Skeletal muscle satellite cell (primary cell): ENCODE data around the gene CAPZA1.
"Not testable (repeated sequence)": the region's sequence is repeated elsewhere in the genome, so short reads cannot be mapped to it uniquely, and the experiment has no call there.

ENCODE experiments used
- H3K27me3 ChIP-seq: 2 replicates; pipeline ENCODE4 v1.7.0; 2013; ENCODE audit warnings: low read length; ENCODE audit not compliant: control insufficient read depth, insufficient read depth
- H3K36me3 ChIP-seq: 2 replicates; pipeline ENCODE4 v1.7.0; 2013; ENCODE audit warnings: mild to moderate bottlenecking, control low read depth, low read length; ENCODE audit not compliant: insufficient read depth
- H3K4me1 ChIP-seq: 2 replicates; pipeline ENCODE4 v1.7.0; 2013; ENCODE audit warnings: low read length; ENCODE audit not compliant: control insufficient read depth, insufficient read depth
- H3K4me2 ChIP-seq: 2 replicates; pipeline ENCODE4 v1.7.0; 2013; ENCODE audit warnings: mild to moderate bottlenecking, low read length
- H3K4me3 ChIP-seq: 2 replicates; pipeline ENCODE4 v1.7.0; 2013; ENCODE audit warnings: low read length
- H3K9ac ChIP-seq: 2 replicates; pipeline ENCODE4 v1.7.0; 2013; ENCODE audit warnings: mild to moderate bottlenecking, low read depth, low read length, moderate library complexity
- H3K9me3 ChIP-seq: replicated peaks from 2 replicates; pipeline ENCODE4 v1.7.0; 2013; ENCODE audit warnings: mild to moderate bottlenecking, control low read depth, low read length

CAPZA1 gene

GRCh38 chr1:112605633-112606327 lies 13.9 kb upstream of the CAPZA1 start:
- no peaks in the 10 kb centered on the region for H3K27me3 ChIP-seq
- no peak overlapping the region for H3K4me3 ChIP-seq
- no peak overlapping the region for H3K4me2 ChIP-seq
- peaks cover 33% of the 10 kb centered on the region for H3K36me3 ChIP-seq
- H3K9me3 ChIP-seq = no peaks in the 10 kb centered on the region
- no peak overlapping the region for H3K9ac ChIP-seq
- H3K4me1 ChIP-seq = no peaks in the 10 kb centered on the region

GRCh38 chr1:112614460-112615065 lies 5.1 kb upstream of the CAPZA1 start:
- H3K4me1 ChIP-seq = peaks cover 15% of the 10 kb centered on the region
- H3K9ac ChIP-seq = peak overlapping the region; percentile 41
- peaks cover 25% of the 10 kb centered on the region for H3K36me3 ChIP-seq

GRCh38 chr1:112618114-112618720 lies 1.4 kb upstream of the CAPZA1 start:
- no peaks in the 10 kb centered on the region for H3K9me3 ChIP-seq
- H3K4me2 ChIP-seq = peak overlapping the region; percentile 99
- peak overlapping the region; percentile 92 for H3K4me3 ChIP-seq
- H3K4me1 ChIP-seq = peaks cover 30% of the 10 kb centered on the region
- H3K9ac ChIP-seq = peak overlapping the region; percentile 100
- peaks cover 5% of the 10 kb centered on the region for H3K36me3 ChIP-seq
- no peaks in the 10 kb centered on the region for H3K27me3 ChIP-seq

More at GRCh38 chr1:112614460-112615065, 5.1 kb upstream of the CAPZA1 start:
- Histone ChIP-seq H3K27me3 (no peaks in the 10 kb centered on the region), H3K9me3 (no peaks in the 10 kb centered on the region), H3K4me3 (no peak overlapping the region), H3K4me2 (no peak overlapping the region)

- H3K36me3 ChIP-seq = no peaks in the 10 kb centered on the region
- no peaks in the 10 kb centered on the region for H3K9me3 ChIP-seq
- H3K4me3 ChIP-seq = peak within 1 kb of the TSS; percentile 92
- peak within 1 kb of the TSS; percentile 99 for H3K4me2 ChIP-seq
- H3K9ac ChIP-seq = peak within 1 kb of the TSS; percentile 100
- no peaks in the 10 kb centered on the region for H3K27me3 ChIP-seq
- peaks cover 30% of the 10 kb centered on the region for H3K4me1 ChIP-seq
Measured at GRCh38 chr1:112618721-112619517, 713 bp upstream of the CAPZA1 start, which contains the start of gene ST7L. Gene ST7L (minus strand): TSS chr1:112619141. CDS start chr1:112619113, 28 bp downstream.

- Histone ChIP-seq H3K9ac (peak overlapping the region; percentile 100), H3K9me3 (no peaks in the 10 kb centered on the region), H3K36me3 (peaks cover 3% of the 10 kb centered on the region), H3K4me2 (peak overlapping the region; percentile 99), H3K27me3 (no peaks in the 10 kb centered on the region), H3K4me3 (peak overlapping the region; percentile 92), H3K4me1 (peaks cover 30% of the 10 kb centered on the region)
Measured at GRCh38 chr1:112620377-112620695, 704 bp downstream of the CAPZA1 start.

- not testable (repeated sequence) for H3K27me3 ChIP-seq, H3K4me2 ChIP-seq, H3K9me3 ChIP-seq, H3K9ac ChIP-seq, H3K4me3 ChIP-seq
- peaks cover 22% of the 10 kb centered on the region for H3K36me3 ChIP-seq
- H3K4me1 ChIP-seq = peaks cover 26% of the 10 kb centered on the region
Measured at GRCh38 chr1:112624493-112624892, 4.9 kb downstream of the CAPZA1 start.

GRCh38 chr1:112625696-112626095 lies 6.1 kb downstream of the CAPZA1 start:
- Histone ChIP-seq H3K4me1 (peaks cover 24% of the 10 kb centered on the region), H3K9ac (no peak overlapping the region), H3K9me3 (no peaks in the 10 kb centered on the region), H3K36me3 (peaks cover 25% of the 10 kb centered on the region), H3K4me2 (no peak overlapping the region), H3K4me3 (no peak overlapping the region), H3K27me3 (no peaks in the 10 kb centered on the region)

- Histone ChIP-seq H3K27me3 (no peaks in the 10 kb centered on the region), H3K4me3 (no peak overlapping the region), H3K4me1 (peaks cover 19% of the 10 kb centered on the region), H3K9ac (no peak overlapping the region), H3K36me3 (peaks cover 30% of the 10 kb centered on the region), H3K9me3 (no peaks in the 10 kb centered on the region), H3K4me2 (no peak overlapping the region)
Measured at GRCh38 chr1:112626193-112626592, 6.6 kb downstream of the CAPZA1 start.

- Histone ChIP-seq H3K4me3 (no peak overlapping the region), H3K4me2 (no peak overlapping the region), H3K36me3 (peaks cover 33% of the 10 kb centered on the region), H3K9me3 (no peaks in the 10 kb centered on the region), H3K9ac (no peak overlapping the region), H3K27me3 (no peaks in the 10 kb centered on the region), H3K4me1 (peaks cover 14% of the 10 kb centered on the region)
Measured at GRCh38 chr1:112626887-112627286, 7.3 kb downstream of the CAPZA1 start.

GRCh38 chr1:112628516-112628915 lies 8.9 kb downstream of the CAPZA1 start:
- H3K4me3 ChIP-seq = no peak overlapping the region
- H3K4me1 ChIP-seq = peaks cover 8% of the 10 kb centered on the region
- no peaks in the 10 kb centered on the region for H3K9me3 ChIP-seq
- H3K36me3 ChIP-seq = peaks cover 38% of the 10 kb centered on the region
- H3K9ac ChIP-seq = no peak overlapping the region
- no peaks in the 10 kb centered on the region for H3K27me3 ChIP-seq
- H3K4me2 ChIP-seq = no peak overlapping the region

GRCh38 chr1:112629256-112629655 lies 9.6 kb downstream of the CAPZA1 start:
- H3K27me3 ChIP-seq = no peaks in the 10 kb centered on the region
- H3K4me3 ChIP-seq = no peak overlapping the region
- H3K4me1 ChIP-seq = peaks cover 8% of the 10 kb centered on the region
- H3K36me3 ChIP-seq = peaks cover 38% of the 10 kb centered on the region
- no peaks in the 10 kb centered on the region for H3K9me3 ChIP-seq
- H3K4me2 ChIP-seq = no peak overlapping the region
- H3K9ac ChIP-seq = no peak overlapping the region
